Esophagus muscularis mucosa (tissue), 4 donors: ENCODE data around the gene TMEM269. TPM values are rescaled to one million over a fixed set of nuclear protein-coding genes. Genes with fewer than 3 reads are reported as not detected.

ENCODE experiments used
- DNase-seq: peaks from one replicate; pipeline ENCODE4 v3.0.0-alpha.2; 2017; ENCODE audit errors: extremely low spot score
- H3K27ac ChIP-seq, 4 donors: fragments of 200-600 bp; sonication (generic); replicated peaks in 1 of 4; 1 replicate in 3 of 4; 2 replicates in 1 of 4; pipeline ENCODE4 v1.5.1; 2016 to 2019; ENCODE audit warnings: mild to moderate bottlenecking in 1 of 4
- H3K27me3 ChIP-seq, 4 donors: fragments of 200-600 bp; sonication (generic); one replicate each; pipeline versions ENCODE4 v1.5.1 to v1.6.0; 2016 to 2019
- H3K36me3 ChIP-seq, 4 donors: fragments of 200-600 bp; sonication (generic); one replicate each; pipeline ENCODE4 v1.5.1; 2016 to 2019
- H3K4me1 ChIP-seq, 4 donors: fragments of 200-600 bp; sonication (generic); one replicate each; pipeline ENCODE4 v1.5.1; 2016 to 2019
- H3K4me3 ChIP-seq, 4 donors: fragments of 200-600 bp; sonication (generic); 1 replicate in 2 of 4; 2 replicates in 2 of 4; pipeline ENCODE4 v1.5.1; 2016 to 2019; ENCODE audit warnings: mild to moderate bottlenecking in 4 of 4, moderate library complexity in 1 of 4
- H3K9me3 ChIP-seq, 4 donors: fragments of 200-600 bp; sonication (generic); 1 replicate in 3 of 4; 2 replicates in 1 of 4; pipeline ENCODE4 v1.5.1; 2016 to 2019
- CTCF ChIP-seq, 3 experiments: fragments of 200-600 bp in 2 of 3; fragments of 450-650 bp in 1 of 3; sonication (generic) in 2 of 3; IDR thresholded peaks; one replicate each; pipeline ENCODE4 v1.5.1; 2017 to 2019; ENCODE audit warnings: antibody characterized with exemption in 3 of 3, mild to moderate bottlenecking in 2 of 3, moderate library complexity in 1 of 3
- EP300 ChIP-seq: sonication (generic); formaldehyde crosslinking; IDR thresholded peaks from one replicate; pipeline ENCODE4 v1.6.1; 2017; ENCODE audit warnings: antibody characterized with exemption
- POLR2A ChIP-seq: fragments of 450-650 bp; IDR thresholded peaks from one replicate; pipeline ENCODE4 v1.6.1; 2017; ENCODE audit warnings: antibody characterized with exemption, moderate library complexity, mild to moderate bottlenecking, low read depth
- POLR2AphosphoS5 ChIP-seq, 2 donors: sonication (generic); formaldehyde crosslinking; IDR thresholded peaks; one replicate each; pipeline ENCODE4 v1.6.1; 2017; ENCODE audit warnings: antibody characterized with exemption in 2 of 2
- WGBS: methylation state at CpG from one replicate; pipeline ENCODE4 v1.1.5; 2018; 5-methylcytosine and 5-hydroxymethylcytosine counted together
- intact Hi-C: fragments of 100-400 bp; cut with DNase I; formaldehyde crosslinking; loops from one replicate; pipeline ENCODE4 v1.15.1; 2023
- total RNA-seq, 4 donors: library from RNA; depleted of rRNA; stranded (reverse); fragments of >200 nt; gene quantifications; one replicate each; pipeline versions ENCODE4 v1.1.0 to v1.2.1, GENCODE V29; 2016

TMEM269 gene
- total RNA-seq, 4 donors from 2014 or later = 0.06 TPM; not detected in 3

GRCh38 chr1:42845866-42846256 is 61.1 kb downstream of the TMEM269 start:
- TF ChIP-seq POLR2AphosphoS5 (IDR thresholded peaks at IDR 0.05) (no peak), CTCF (IDR thresholded peaks at IDR 0.05) (no peak), POLR2A (no peak), EP300 (no peak)
- intact Hi-C loops = loop anchor here (2.0 to 10.0 kb wide), 3 partner anchors 29 to 191 kb away; partner anchors contain the start of genes C1orf50, ERMAP, P3H1 and PPIH
- Histone ChIP-seq H3K4me1 (peaks cover 15 to 24% (median 18%) of the 10 kb centered on the region in 4 donors), H3K4me3 (peak overlapping the region; percentile 68 to 97 (median 82)), H3K36me3 (peaks cover 0 to 42% (median 18%) of the 10 kb centered on the region in 4 donors), H3K27me3 (no peaks in the 10 kb centered on the region), H3K27ac (peak overlapping the region; percentile 37 to 84 (median 82)), H3K9me3 (no peaks in the 10 kb centered on the region)
- 6% methylated on average over 10 of the region's 10 CpGs for WGBS
- DNase-seq = no peak

- Histone ChIP-seq H3K36me3 (peaks cover 5 to 42% (median 22%) of the 10 kb centered on the region in 4 donors), H3K27ac (peak within 1 kb of the TSS; percentile 74 to 84 (median 82)), H3K9me3 (no peaks in the 10 kb centered on the region), H3K27me3 (no peaks in the 10 kb centered on the region), H3K4me1 (peaks cover 15 to 24% (median 18%) of the 10 kb centered on the region in 4 donors), H3K4me3 (peak within 1 kb of the TSS; percentile 68 to 97 (median 82))
- WGBS = 2% methylated on average over 45 of the region's 50 CpGs
- intact Hi-C loops = loop anchor here (2.0 to 10.0 kb wide), 3 partner anchors 30 to 192 kb away; partner anchors contain the start of genes C1orf50, ERMAP, P3H1 and PPIH
- peak; percentile 36 to 58 (median 55) for TF ChIP-seq CTCF (IDR thresholded peaks at IDR 0.05)
- TF ChIP-seq POLR2A = peak; percentile 38
- peak; percentile 85 to 92 for TF ChIP-seq POLR2AphosphoS5 (IDR thresholded peaks at IDR 0.05)
- no peak for TF ChIP-seq EP300
- DNase-seq = peak; percentile 99
Measured at GRCh38 chr1:42846257-42847110, 61.7 kb downstream of the TMEM269 start, which contains the start of gene ZNF691. TSS of gene ZNF691 (plus strand) at chr1:42846613. CDS start at chr1:42849659, 3,046 bp downstream.

- Histone ChIP-seq H3K36me3 (peaks cover 8 to 42% (median 29%) of the 10 kb centered on the region in 4 donors), H3K9me3 (no peaks in the 10 kb centered on the region), H3K27ac (peak overlapping the region; percentile 74 to 84 (median 82)), H3K4me3 (peak overlapping the region; percentile 68 to 97 (median 82)), H3K27me3 (no peaks in the 10 kb centered on the region), H3K4me1 (peaks cover 15 to 24% (median 18%) of the 10 kb centered on the region in 4 donors)
- intact Hi-C loops = loop anchor here (2.0 to 10.0 kb wide), 3 partner anchors 30 to 192 kb away; partner anchors contain the start of genes C1orf50, ERMAP, P3H1 and PPIH
- DNase-seq = no peak
- 6% methylated on average over 6 of the region's 6 CpGs for WGBS
- TF ChIP-seq EP300 (no peak), POLR2AphosphoS5 (IDR thresholded peaks at IDR 0.05) (no peak), POLR2A (no peak), CTCF (IDR thresholded peaks at IDR 0.05) (no peak)
Measured at GRCh38 chr1:42847111-42847595, 62.4 kb downstream of the TMEM269 start.

GRCh38 chr1:42847721-42848460 is 63.1 kb downstream of the TMEM269 start:
- Histone ChIP-seq H3K36me3 (peaks cover 8 to 37% (median 29%) of the 10 kb centered on the region in 4 donors), H3K4me3 (peak overlapping the region in 1 of 4 donors; percentile 97), H3K9me3 (no peaks in the 10 kb centered on the region), H3K27ac (no peak overlapping the region), H3K27me3 (no peaks in the 10 kb centered on the region), H3K4me1 (peaks cover 15 to 24% (median 18%) of the 10 kb centered on the region in 4 donors)
- TF ChIP-seq EP300 (no peak), POLR2AphosphoS5 (IDR thresholded peaks at IDR 0.05) (no peak), CTCF (IDR thresholded peaks at IDR 0.05) (no peak), POLR2A (no peak)
- 84% methylated on average over 6 of the region's 6 CpGs for WGBS
- intact Hi-C loops = loop anchor here (2.0 to 10.0 kb wide), 3 partner anchors 31 to 193 kb away; partner anchors contain the start of genes C1orf50, ERMAP, P3H1 and PPIH
- DNase-seq = no peak
